HEK293 (cell line): Measurements from ENCODE around the gene NCEH1.

Source experiments
- CTCF ChIA-PET: fragments of 350-600 bp; formaldehyde crosslinking; extraction: SDS; loops from one replicate; lab custom pipeline; 2021; ENCODE audit warnings: antibody characterized with exemption; lab: Yijun Ruan, JAX
- POLR2A ChIA-PET: fragments of 300-600 bp; formaldehyde crosslinking; extraction: SDS; loops from one replicate; lab custom pipeline; 2020; ENCODE audit warnings: antibody characterized with exemption, inconsistent platforms; lab: Yijun Ruan, JAX
- H3K27ac ChIP-seq: fragments of 200-500 bp; sonication (Bioruptor generic); 2 replicates; pipeline ENCODE4 v1.5.1; 2014; ENCODE audit warnings: low read depth, low read length, control low read depth, inconsistent platforms; ENCODE audit errors: extremely low read depth
- H3K36me3 ChIP-seq, 2 experiments: fragments of 200-500 bp in 1 of 2; sonication (Bioruptor generic) in 1 of 2; 1 replicate in 1 of 2; 2 replicates in 1 of 2; pipeline ENCODE4 v1.5.1; 2014 to 2017; ENCODE audit warnings: inconsistent platforms in 2 of 2, low read length in 2 of 2; ENCODE audit not compliant: control insufficient read depth in 2 of 2, insufficient read depth in 1 of 2
- H3K4me1 ChIP-seq: fragments of 200-500 bp; sonication (Bioruptor generic); 2 replicates; pipeline ENCODE4 v1.5.1; 2014; ENCODE audit warnings: mild to moderate bottlenecking, low read length, inconsistent platforms; ENCODE audit not compliant: control insufficient read depth, insufficient read depth
- H3K4me3 ChIP-seq: 2 replicates; pipeline ENCODE4 v1.5.1; 2011; ENCODE audit warnings: low read depth, mild to moderate bottlenecking, control low read depth, low read length, moderate library complexity
- H3K9me3 ChIP-seq: fragments of 200-500 bp; sonication (Bioruptor generic); 2 replicates; pipeline ENCODE4 v1.5.1; 2014; ENCODE audit warnings: low read depth, low read length, inconsistent platforms; ENCODE audit not compliant: control insufficient read depth, insufficient read depth
- PRDM6 ChIP-seq: fragments of 450-650 bp; formaldehyde crosslinking; IDR thresholded peaks from 2 replicates; pipeline ENCODE4 v1.5.1; 2017; ENCODE audit warnings: missing biosample characterization, missing genetic modification characterization
- ZBTB11 ChIP-seq: fragments of 450-650 bp; formaldehyde crosslinking; conservative IDR thresholded peaks from 2 replicates; pipeline ENCODE4 v1.5.1; 2016; ENCODE audit warnings: low read depth, missing biosample characterization, missing genetic modification characterization
- ZBTB20 ChIP-seq: fragments of 450-650 bp; formaldehyde crosslinking; IDR thresholded peaks from 2 replicates; pipeline ENCODE4 v1.5.1; 2016; ENCODE audit warnings: missing biosample characterization, missing genetic modification characterization
- ZNF121 ChIP-seq: fragments of 450-650 bp; formaldehyde crosslinking; IDR thresholded peaks from 2 replicates; pipeline ENCODE4 v1.5.1; 2016; ENCODE audit warnings: missing biosample characterization, missing genetic modification characterization
- ZNF16 ChIP-seq: fragments of 450-650 bp; formaldehyde crosslinking; IDR thresholded peaks from 2 replicates; pipeline ENCODE4 v1.5.1; 2016; ENCODE audit warnings: low read depth, missing biosample characterization, missing genetic modification characterization
- ZNF169 ChIP-seq: fragments of 450-650 bp; formaldehyde crosslinking; IDR thresholded peaks from 2 replicates; pipeline ENCODE4 v1.5.1; 2016; ENCODE audit warnings: missing biosample characterization, missing genetic modification characterization
- ZNF2 ChIP-seq: fragments of 450-650 bp; formaldehyde crosslinking; IDR thresholded peaks from 2 replicates; pipeline ENCODE4 v1.5.1; 2016; ENCODE audit warnings: missing biosample characterization, missing genetic modification characterization
- ZNF274 ChIP-seq, 2 experiments: fragments of 200-500 bp in 1 of 2; fragments of 450-650 bp in 1 of 2; sonication (Bioruptor generic) in 1 of 2; formaldehyde crosslinking in 1 of 2; IDR thresholded peaks; 2 replicates each; pipeline versions ENCODE4 v1.5.1 to v1.6.1; 2014 to 2016; ENCODE audit warnings: borderline replicate concordance in 1 of 2, inconsistent platforms in 1 of 2, low read length in 1 of 2, missing biosample characterization in 1 of 2, missing genetic modification characterization in 1 of 2
- ZNF280C ChIP-seq: fragments of 450-650 bp; formaldehyde crosslinking; IDR thresholded peaks from 2 replicates; pipeline ENCODE4 v1.5.1; 2016; ENCODE audit warnings: missing biosample characterization, missing genetic modification characterization
- ZNF423 ChIP-seq: fragments of 450-650 bp; formaldehyde crosslinking; IDR thresholded peaks from 2 replicates; pipeline ENCODE4 v1.5.1; 2016; ENCODE audit warnings: missing biosample characterization, missing genetic modification characterization
- ZNF513 ChIP-seq: fragments of 450-650 bp; IDR thresholded peaks from 2 replicates; pipeline ENCODE4 v1.5.1; 2018; ENCODE audit warnings: missing biosample characterization, missing genetic modification characterization
- ZNF555 ChIP-seq: fragments of 450-650 bp; formaldehyde crosslinking; conservative IDR thresholded peaks from 2 replicates; pipeline ENCODE4 v1.5.1; 2017; ENCODE audit warnings: missing biosample characterization, mild to moderate bottlenecking, missing genetic modification characterization, inconsistent platforms
- ZNF560 ChIP-seq: fragments of 450-650 bp; formaldehyde crosslinking; IDR thresholded peaks from 2 replicates; pipeline ENCODE4 v1.5.1; 2017; ENCODE audit warnings: missing biosample characterization, missing genetic modification characterization, borderline replicate concordance
- ZNF596 ChIP-seq: fragments of 450-650 bp; IDR thresholded peaks from 2 replicates; pipeline ENCODE4 v1.5.0; 2018; ENCODE audit warnings: missing biosample characterization, mild to moderate bottlenecking, missing genetic modification characterization, moderate library complexity
- ZNF629 ChIP-seq: fragments of 450-650 bp; formaldehyde crosslinking; IDR thresholded peaks from 2 replicates; pipeline ENCODE4 v1.5.1; 2017; ENCODE audit warnings: missing biosample characterization, missing genetic modification characterization
- ZNF692 ChIP-seq: fragments of 450-650 bp; formaldehyde crosslinking; IDR thresholded peaks from 2 replicates; pipeline ENCODE4 v1.5.1; 2016; ENCODE audit warnings: missing biosample characterization, missing genetic modification characterization
- ZNF704 ChIP-seq: fragments of 450-650 bp; formaldehyde crosslinking; IDR thresholded peaks from 2 replicates; pipeline ENCODE4 v1.5.1; 2016; ENCODE audit warnings: missing biosample characterization, missing genetic modification characterization
- ZSCAN23 ChIP-seq: fragments of 450-650 bp; formaldehyde crosslinking; IDR thresholded peaks from 2 replicates; pipeline ENCODE4 v1.5.1; 2016; ENCODE audit warnings: missing biosample characterization, missing genetic modification characterization
- TF ChIP-seq, protein P1 (sequence below): fragments of 450-650 bp; formaldehyde crosslinking; IDR thresholded peaks from 2 replicates; pipeline ENCODE4; 2016; ENCODE audit warnings: missing biosample characterization, missing genetic modification characterization

Gene NCEH1

DNA sequence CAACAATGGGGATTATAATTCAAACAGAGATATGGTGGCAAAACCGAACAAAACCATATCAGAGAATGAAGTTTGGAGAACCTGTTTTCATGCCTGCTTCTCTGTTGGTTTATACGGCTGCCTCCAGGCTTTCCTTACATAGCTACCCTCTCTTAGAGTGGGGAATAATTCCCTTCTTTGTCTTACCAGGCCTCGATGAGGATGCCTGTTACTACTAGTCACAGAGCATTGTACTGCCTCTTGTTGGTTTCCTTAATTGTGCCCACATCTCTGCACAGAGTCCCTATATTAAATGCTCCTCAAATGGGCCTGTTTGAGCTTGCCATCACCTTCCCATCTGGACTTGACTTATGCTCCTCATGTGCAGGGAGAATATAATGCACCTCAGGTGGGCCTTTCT lies 92.9 kb downstream of the NCEH1 start:
- no peak overlapping the region for H3K27ac ChIP-seq
- CTCF ChIA-PET = no interaction called here
- no peak for TF ChIP-seq PRDM6 (tag by site-specific recombination)
- no peak for TF ChIP-seq ZSCAN23 (tag by site-specific recombination)
- no peak for TF ChIP-seq ZNF169 (tag by site-specific recombination)
- no peak for TF ChIP-seq ZNF704 (tag by site-specific recombination)
- TF ChIP-seq ZBTB11 (tag by site-specific recombination) = no peak
- no peak for TF ChIP-seq ZNF280C (tag by site-specific recombination)
- no peak for TF ChIP-seq ZNF560 (tag by site-specific recombination)
- TF ChIP-seq ZNF274 (IDR thresholded peaks at IDR 0.05; ENCODE audit: low read length) = no peak
- TF ChIP-seq ZNF274 (tag by site-specific recombination; IDR thresholded peaks at IDR 0.05; ENCODE audit: borderline replicate concordance) = no peak
- no peak for TF ChIP-seq ZNF423
- TF ChIP-seq ZNF555 = no peak
- TF ChIP-seq ZNF121 (tag by site-specific recombination) = no peak
- TF ChIP-seq ZNF596 = no peak
- no peak for TF ChIP-seq ZNF2 (tag by site-specific recombination)
- no peak for TF ChIP-seq ZNF16 (tag by site-specific recombination)
- TF ChIP-seq, protein P1, sequence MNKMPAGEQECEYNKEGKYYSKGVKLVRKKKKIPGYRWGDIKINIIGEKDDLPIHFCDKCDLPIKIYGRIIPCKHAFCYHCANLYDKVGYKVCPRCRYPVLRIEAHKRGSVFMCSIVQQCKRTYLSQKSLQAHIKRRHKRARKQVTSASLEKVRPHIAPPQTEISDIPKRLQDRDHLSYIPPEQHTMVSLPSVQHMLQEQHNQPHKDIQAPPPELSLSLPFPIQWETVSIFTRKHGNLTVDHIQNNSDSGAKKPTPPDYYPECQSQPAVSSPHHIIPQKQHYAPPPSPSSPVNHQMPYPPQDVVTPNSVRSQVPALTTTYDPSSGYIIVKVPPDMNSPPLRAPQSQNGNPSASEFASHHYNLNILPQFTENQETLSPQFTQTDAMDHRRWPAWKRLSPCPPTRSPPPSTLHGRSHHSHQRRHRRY (tag by site-specific recombination) = no peak
- no peak for TF ChIP-seq ZNF513 (tag by site-specific recombination)
- no peak for TF ChIP-seq ZBTB20 (tag by site-specific recombination)
- no peak for TF ChIP-seq ZNF629 (tag by site-specific recombination)
- TF ChIP-seq ZNF692 = no peak
- H3K4me1 ChIP-seq = no peaks in the 10 kb centered on the region
- POLR2A ChIA-PET = no interaction called here
- H3K36me3 ChIP-seq = no peaks in the 10 kb centered on the region
- no peak overlapping the region for H3K4me3 ChIP-seq
- H3K9me3 ChIP-seq = no peaks in the 10 kb centered on the region
